Purkinje cell (primary cell): Measurements from ENCODE around the gene OR6C4. TPM values are rescaled to one million over a fixed set of nuclear protein-coding genes. Genes with fewer than 3 reads are reported as not detected.

ENCODE experiments used
- polyA plus RNA-seq: library from polyadenylated mRNA; unstranded; fragments of >200 nt; fragmentation: Nextera tagmentation; gene quantifications from 2 replicates; pipeline ENCODE4 v1.2.1, GENCODE V29; 2014

Gene OR6C4
- polyA plus RNA-seq = not detected in 2 replicates

DNA sequence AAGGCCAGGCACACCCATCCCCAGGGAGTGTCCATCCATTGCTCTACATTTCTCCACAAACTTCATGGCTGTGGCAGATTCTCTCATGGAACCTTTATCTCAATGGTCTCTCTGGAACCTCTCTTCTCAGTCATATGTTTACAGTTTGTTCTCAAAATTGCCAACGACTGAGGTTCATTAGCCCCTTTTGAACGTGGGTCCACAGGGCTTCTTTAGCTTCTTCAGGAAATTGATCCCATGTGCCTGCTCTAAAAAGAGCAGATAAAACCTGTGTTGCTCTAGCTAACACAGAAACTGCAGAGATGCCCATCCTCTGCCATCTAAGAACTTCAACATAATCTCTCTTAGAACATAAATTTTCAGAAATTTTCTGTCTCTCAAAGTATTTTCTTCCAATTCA, at the start of gene OR6C4:
TSS of gene OR6C4 (plus strand) at position 301 of the 400 bp plus-strand sequence. CDS start 1,625 bp downstream, outside the sequence.

DNA sequence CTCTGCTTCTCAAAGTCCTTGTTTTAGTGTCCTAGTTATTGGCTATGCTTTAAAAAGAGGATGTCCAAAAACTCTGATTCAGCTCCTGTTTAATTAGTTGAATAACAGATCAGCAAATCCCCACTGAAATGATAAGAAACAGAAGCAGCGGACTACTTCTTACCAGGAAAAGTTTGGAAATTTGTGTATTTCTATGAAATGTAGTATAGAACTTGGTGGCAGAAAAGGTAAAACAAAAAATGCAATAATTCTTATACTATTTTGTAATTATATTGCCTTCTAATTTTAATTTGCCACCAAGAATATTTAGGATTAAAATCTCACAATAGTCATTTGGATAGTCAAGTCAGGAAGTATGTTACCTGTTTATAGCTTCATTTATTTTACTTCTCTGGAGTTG, 22.8 kb downstream of the OR6C4 start, which contains the start of gene OR2AP1:
TSS of gene OR2AP1 (plus strand) at position 301 of the 400 bp plus-strand sequence. CDS start 1,947 bp downstream, outside the sequence.

Other genes with a start within 250 kb of the OR6C4 start
- not detected in 2 replicates for gene OR6C1, start 235.3 kb upstream of the OR6C4 start, polyA plus RNA-seq
- not detected in 2 replicates for gene OR6C3, start 218.9 kb upstream of the OR6C4 start, polyA plus RNA-seq
- gene OR6C75, start 186.6 kb upstream of the OR6C4 start, polyA plus RNA-seq = not detected in 2 replicates
- gene OR6C65, start 149.1 kb upstream of the OR6C4 start, polyA plus RNA-seq = not detected in 2 replicates
- gene OR6C76, start 123.3 kb upstream of the OR6C4 start, polyA plus RNA-seq = not detected in 2 replicates
- gene OR6C2, start 105.5 kb upstream of the OR6C4 start, polyA plus RNA-seq = not detected in 2 replicates
- gene OR6C70, start 79.5 kb upstream of the OR6C4 start, polyA plus RNA-seq = not detected in 2 replicates
- gene OR6C68, start 57.2 kb upstream of the OR6C4 start, polyA plus RNA-seq = not detected in 2 replicates
- gene OR2AP1, start 22.9 kb downstream of the OR6C4 start, polyA plus RNA-seq = not detected in 2 replicates
- not detected in 2 replicates for gene OR10P1, start 87.3 kb downstream of the OR6C4 start, polyA plus RNA-seq
- 4.4 and 7.2 TPM in 2 replicates for gene ITGA7, start 158.3 kb downstream of the OR6C4 start, polyA plus RNA-seq
- gene BLOC1S1, start 166.4 kb downstream of the OR6C4 start, polyA plus RNA-seq = 240 and 247 TPM in 2 replicates
- gene RDH5, start 170.8 kb downstream of the OR6C4 start, polyA plus RNA-seq = 3.0 and 3.6 TPM in 2 replicates
- 172 and 244 TPM in 2 replicates for gene CD63, start 179.4 kb downstream of the OR6C4 start, polyA plus RNA-seq
- 15.2 and 20.9 TPM in 2 replicates for gene GDF11, start 193.5 kb downstream of the OR6C4 start, polyA plus RNA-seq